Muscle layer of duodenum (tissue), 2 donors: Measurements from ENCODE around the gene EFL1.

Source experiments
- H3K27ac ChIP-seq: one replicate; pipeline ENCODE4 v1.7.0; 2013; ENCODE audit warnings: mild to moderate bottlenecking, low read length
- H3K27me3 ChIP-seq: one replicate; pipeline ENCODE4 v1.7.0; 2013; ENCODE audit warnings: low read depth, mild to moderate bottlenecking, control low read depth, low read length
- H3K36me3 ChIP-seq, 2 donors: one replicate each; pipeline ENCODE4 v1.7.0; 2013; ENCODE audit warnings: low read length in 2 of 2, control low read depth in 1 of 2, mild to moderate bottlenecking in 1 of 2; ENCODE audit not compliant: insufficient read depth in 2 of 2, control insufficient read depth in 1 of 2
- H3K4me1 ChIP-seq, 2 donors: one replicate each; pipeline ENCODE4 v1.7.0; 2013; ENCODE audit warnings: low read length in 2 of 2, mild to moderate bottlenecking in 2 of 2, control low read depth in 1 of 2, moderate library complexity in 1 of 2; ENCODE audit not compliant: insufficient read depth in 2 of 2, control insufficient read depth in 1 of 2
- H3K4me3 ChIP-seq, 2 donors: one replicate each; pipeline ENCODE4 v1.7.0; 2013; ENCODE audit warnings: low read length in 2 of 2, low read depth in 1 of 2, mild to moderate bottlenecking in 1 of 2
- H3K9me3 ChIP-seq, 2 donors: one replicate each; pipeline ENCODE4 v1.7.0; 2013; ENCODE audit warnings: low read length in 2 of 2, control low read depth in 1 of 2, mild to moderate bottlenecking in 1 of 2; ENCODE audit not compliant: control insufficient read depth in 1 of 2
- donor health status: healthy.

EFL1 gene

GRCh38 chr15:82130248-82130647 lies 132.3 kb downstream of the EFL1 start:
- H3K36me3 ChIP-seq, result peaks cover 7 to 10% of the 10 kb centered on the region in 2 donors

GRCh38 chr15:82129761-82130160 lies 132.8 kb downstream of the EFL1 start:
- Histone ChIP-seq H3K9me3 (no peaks in the 10 kb centered on the region), H3K27me3 (no peaks in the 10 kb centered on the region), H3K27ac (no peak overlapping the region), H3K4me3 (no peak overlapping the region), H3K36me3 (peaks cover 7 to 10% of the 10 kb centered on the region in 2 donors), H3K4me1 (peaks cover 0 to 5% of the 10 kb centered on the region in 2 donors)

More at GRCh38 chr15:82130248-82130647, 132.3 kb downstream of the EFL1 start:
- Histone ChIP-seq H3K4me1 (peaks cover 0 to 5% of the 10 kb centered on the region in 2 donors), H3K27me3 (no peaks in the 10 kb centered on the region), H3K27ac (no peak overlapping the region), H3K4me3 (no peak overlapping the region), H3K9me3 (no peaks in the 10 kb centered on the region)

- Histone ChIP-seq H3K27ac (no peak overlapping the region), H3K36me3 (peaks cover 4 to 10% of the 10 kb centered on the region in 2 donors), H3K4me3 (no peak overlapping the region), H3K9me3 (no peaks in the 10 kb centered on the region), H3K4me1 (peaks cover 0 to 5% of the 10 kb centered on the region in 2 donors), H3K27me3 (no peaks in the 10 kb centered on the region)
Observed at GRCh38 chr15:82129149-82129692, 133.3 kb downstream of the EFL1 start.

DNA sequence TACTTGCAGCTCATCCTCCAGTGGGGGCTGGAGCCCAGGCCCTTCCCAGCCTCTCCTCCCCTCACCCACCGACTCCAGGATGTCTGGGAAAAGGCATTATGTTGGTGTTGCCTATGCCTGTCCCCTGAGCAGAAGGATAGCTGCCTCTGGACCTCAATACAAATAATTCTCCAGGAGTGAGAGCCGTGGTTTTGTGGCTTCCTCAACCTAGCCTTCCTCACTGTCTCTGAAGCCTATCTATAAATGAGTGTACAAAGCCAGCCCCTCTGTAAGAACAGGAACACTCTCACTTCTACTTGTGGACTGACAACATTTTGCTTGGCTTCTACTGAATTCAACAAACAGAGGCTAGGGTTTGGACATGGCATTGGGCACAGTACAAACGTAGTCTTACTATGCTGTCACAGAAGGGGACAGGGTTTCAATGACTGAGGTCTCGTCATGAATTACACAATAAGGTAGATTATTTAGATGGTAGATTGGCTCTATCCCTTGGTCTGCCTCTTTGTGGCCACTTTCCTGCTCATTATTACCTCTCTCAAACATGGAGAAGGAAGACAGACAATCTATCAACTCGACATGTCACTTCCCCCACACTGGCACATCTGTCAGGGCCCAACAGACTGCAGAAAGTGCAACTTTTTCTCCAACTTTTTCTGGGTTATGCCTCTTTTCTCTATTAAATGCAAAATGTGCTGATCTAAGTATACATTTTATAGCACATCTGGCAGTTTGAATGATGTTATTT lies 134.0 kb downstream of the EFL1 start:
- Histone ChIP-seq H3K27me3 (no peaks in the 10 kb centered on the region), H3K36me3 (peaks cover 4 to 10% of the 10 kb centered on the region in 2 donors), H3K4me3 (no peak overlapping the region), H3K27ac (no peak overlapping the region), H3K9me3 (no peaks in the 10 kb centered on the region), H3K4me1 (peaks cover 0 to 5% of the 10 kb centered on the region in 2 donors)

- H3K4me1 ChIP-seq, result peaks cover 0 to 5% of the 10 kb centered on the region in 2 donors
- no peaks in the 10 kb centered on the region for H3K9me3 ChIP-seq
- no peaks in the 10 kb centered on the region for H3K27me3 ChIP-seq
- no peak overlapping the region for H3K4me3 ChIP-seq
- H3K36me3 ChIP-seq, result peaks cover 4 to 10% of the 10 kb centered on the region in 2 donors
- no peak overlapping the region for H3K27ac ChIP-seq
Observed at GRCh38 chr15:82127581-82127980, 135.0 kb downstream of the EFL1 start.

- no peak overlapping the region for H3K27ac ChIP-seq
- peaks cover 0 to 5% of the 10 kb centered on the region in 2 donors for H3K4me1 ChIP-seq
- H3K4me3 ChIP-seq, result no peak overlapping the region
- H3K9me3 ChIP-seq, result no peaks in the 10 kb centered on the region
- no peaks in the 10 kb centered on the region for H3K27me3 ChIP-seq
- H3K36me3 ChIP-seq, result peaks cover 4 to 5% of the 10 kb centered on the region in 2 donors
Observed at GRCh38 chr15:82126346-82126745, 136.2 kb downstream of the EFL1 start.

DNA sequence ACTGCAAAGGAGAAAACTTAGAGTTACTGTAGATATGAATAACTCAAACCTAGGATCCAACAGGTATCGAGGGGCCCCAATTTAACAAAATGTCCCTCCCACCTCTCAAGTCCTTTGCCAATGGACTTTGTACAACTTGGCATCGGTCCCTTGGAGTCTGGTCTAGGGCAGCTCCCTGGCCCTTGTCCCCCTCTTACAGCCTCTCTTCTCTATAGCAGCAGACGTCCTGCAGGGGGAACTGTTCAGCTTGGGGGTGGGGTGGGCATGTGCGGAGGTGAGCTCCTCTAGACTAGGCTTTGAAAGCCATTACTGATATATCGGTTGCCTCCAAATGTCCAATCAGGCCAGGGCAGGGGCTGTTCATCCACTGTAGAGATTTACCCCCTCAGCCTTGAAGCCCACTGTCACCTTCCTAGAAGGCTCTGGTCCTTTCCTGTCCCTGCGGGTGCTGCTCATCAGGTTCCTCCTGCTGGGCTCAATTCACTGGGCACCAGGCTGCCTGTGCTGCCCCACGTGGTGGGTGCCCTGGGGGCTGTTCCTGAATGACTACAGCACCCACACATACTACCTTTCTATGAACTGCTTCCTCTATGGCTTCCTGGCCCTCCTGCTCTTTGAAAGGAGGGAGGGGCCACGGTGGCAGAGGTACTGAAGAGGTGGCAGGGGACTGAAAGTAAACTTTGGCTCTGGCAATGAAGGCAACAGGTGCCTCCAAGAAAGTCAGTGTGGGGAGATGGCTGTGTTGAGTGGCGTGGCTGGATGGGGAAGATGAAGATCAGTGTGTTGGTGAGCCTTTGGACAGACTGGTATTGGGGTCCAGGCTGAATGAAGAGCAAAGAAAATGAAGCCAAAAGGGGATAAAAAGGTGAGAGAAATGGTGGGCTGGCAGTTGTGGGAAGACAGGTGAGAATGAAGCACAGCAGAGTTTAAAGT lies 137.9 kb downstream of the EFL1 start:
- Histone ChIP-seq H3K36me3 (peaks cover 5 to 11% of the 10 kb centered on the region in 2 donors), H3K9me3 (no peaks in the 10 kb centered on the region), H3K4me1 (peaks cover 0 to under 1% of the 10 kb centered on the region in 2 donors), H3K27me3 (no peaks in the 10 kb centered on the region), H3K27ac (no peak overlapping the region), H3K4me3 (no peak overlapping the region)

- Histone ChIP-seq H3K9me3 (no peaks in the 10 kb centered on the region), H3K27ac (no peak overlapping the region), H3K4me3 (no peak overlapping the region), H3K27me3 (no peaks in the 10 kb centered on the region), H3K4me1 (no peaks in the 10 kb centered on the region), H3K36me3 (peaks cover 0 to 11% of the 10 kb centered on the region in 2 donors)
Observed at GRCh38 chr15:82122746-82123400, 139.7 kb downstream of the EFL1 start.

DNA sequence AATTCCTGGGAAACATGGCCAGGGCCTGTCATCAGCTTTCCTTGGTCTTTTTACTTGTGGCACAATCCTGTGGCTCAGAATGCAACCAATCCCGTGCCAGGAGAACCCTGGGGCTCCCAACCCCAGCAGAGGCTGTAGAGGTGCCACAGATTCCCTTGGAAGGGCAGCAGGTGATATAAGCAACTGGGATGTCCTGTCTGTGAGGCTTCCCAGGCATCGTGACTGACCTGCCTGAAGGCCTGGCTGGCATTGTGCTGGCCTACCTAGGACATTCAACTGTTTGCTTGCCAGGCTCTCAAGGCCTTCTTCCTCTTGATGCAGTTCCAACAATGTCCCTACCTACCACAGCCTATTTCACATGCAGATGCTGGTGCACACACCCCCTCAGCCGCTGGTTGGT lies 144.5 kb downstream of the EFL1 start:
- H3K4me3 ChIP-seq, result no peak overlapping the region
- H3K9me3 ChIP-seq, result no peaks in the 10 kb centered on the region
- peaks cover 0 to 16% of the 10 kb centered on the region in 2 donors for H3K36me3 ChIP-seq
- no peaks in the 10 kb centered on the region for H3K27me3 ChIP-seq
- no peaks in the 10 kb centered on the region for H3K4me1 ChIP-seq
- no peak overlapping the region for H3K27ac ChIP-seq

GRCh38 chr15:82117296-82117695 lies 145.2 kb downstream of the EFL1 start:
- H3K4me1 ChIP-seq, result no peaks in the 10 kb centered on the region
- H3K27ac ChIP-seq, result no peak overlapping the region
- H3K36me3 ChIP-seq, result peaks cover 0 to 16% of the 10 kb centered on the region in 2 donors
- H3K27me3 ChIP-seq, result no peaks in the 10 kb centered on the region
- H3K9me3 ChIP-seq, result no peaks in the 10 kb centered on the region
- H3K4me3 ChIP-seq, result no peak overlapping the region

DNA sequence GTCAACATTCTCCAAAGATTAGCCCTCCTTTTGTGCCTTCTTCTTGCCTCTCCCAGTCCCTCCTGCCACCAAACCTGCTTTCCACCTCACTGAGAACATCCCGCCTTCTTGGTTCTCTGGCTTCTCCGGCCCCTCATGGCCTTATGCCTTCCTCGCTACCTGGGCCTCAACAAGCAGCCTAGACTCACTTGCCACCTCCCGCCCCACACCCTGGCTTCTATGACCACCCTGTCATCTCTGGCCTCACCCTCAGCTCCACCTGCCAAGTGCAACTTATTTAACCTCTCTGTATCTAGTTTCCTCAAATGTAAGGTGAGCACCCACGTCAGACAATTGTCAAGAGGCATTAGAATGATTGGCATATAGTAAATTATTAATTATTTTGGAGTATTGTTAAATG lies 147.9 kb downstream of the EFL1 start:
- Histone ChIP-seq H3K4me3 (no peak overlapping the region), H3K4me1 (no peaks in the 10 kb centered on the region), H3K9me3 (no peaks in the 10 kb centered on the region), H3K36me3 (peaks cover 0 to 9% of the 10 kb centered on the region in 2 donors), H3K27me3 (no peaks in the 10 kb centered on the region), H3K27ac (no peak overlapping the region)
